Hematopoietic multipotent progenitor cell treated with erythropoietin and hydrocortisone succinate and interleukin-3 and kit ligand, for 8 days (in vitro differentiated cells): ENCODE results near the gene GCK.

Experiments
- DNase-seq: peaks from one replicate; pipeline ENCODE4 v3.0.0-alpha.2; 2015

Gene GCK

DNA sequence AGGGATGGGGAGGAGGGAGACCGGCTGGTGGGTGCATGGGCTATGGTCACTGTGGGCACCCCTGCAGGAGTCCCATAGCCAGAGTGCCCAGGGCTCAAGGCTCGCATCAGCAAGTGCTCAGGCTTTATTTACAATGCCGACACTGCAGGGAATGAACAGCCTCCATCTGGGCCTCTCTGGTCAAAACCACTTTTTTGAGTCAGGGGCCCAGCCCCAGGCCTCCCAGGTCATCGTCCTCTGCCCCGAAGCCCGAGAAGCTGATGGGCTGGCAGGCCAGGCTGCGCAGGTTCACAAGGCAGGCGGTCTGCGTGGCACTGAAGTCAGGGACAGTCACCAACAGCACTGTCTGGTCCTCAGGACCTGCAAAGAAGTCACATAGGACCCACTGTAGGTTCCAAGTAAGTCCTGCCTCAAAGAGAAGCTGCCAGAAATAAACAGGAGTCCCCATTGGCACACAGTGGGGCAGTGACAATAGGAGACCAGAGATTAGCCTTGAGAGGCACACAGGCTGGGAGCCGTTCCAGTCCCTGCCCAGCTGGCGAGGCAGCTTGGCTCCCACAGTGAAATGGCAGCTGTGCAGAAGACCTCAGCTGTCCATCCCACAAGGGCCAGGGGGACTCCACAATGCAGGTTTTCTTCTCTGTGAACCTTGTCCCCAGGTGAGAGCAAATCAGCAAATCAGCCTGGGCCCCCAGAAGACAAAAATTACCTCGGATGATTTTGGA lies 74.5 kb downstream of the GCK start:
- DNase-seq, result no peak

DNA sequence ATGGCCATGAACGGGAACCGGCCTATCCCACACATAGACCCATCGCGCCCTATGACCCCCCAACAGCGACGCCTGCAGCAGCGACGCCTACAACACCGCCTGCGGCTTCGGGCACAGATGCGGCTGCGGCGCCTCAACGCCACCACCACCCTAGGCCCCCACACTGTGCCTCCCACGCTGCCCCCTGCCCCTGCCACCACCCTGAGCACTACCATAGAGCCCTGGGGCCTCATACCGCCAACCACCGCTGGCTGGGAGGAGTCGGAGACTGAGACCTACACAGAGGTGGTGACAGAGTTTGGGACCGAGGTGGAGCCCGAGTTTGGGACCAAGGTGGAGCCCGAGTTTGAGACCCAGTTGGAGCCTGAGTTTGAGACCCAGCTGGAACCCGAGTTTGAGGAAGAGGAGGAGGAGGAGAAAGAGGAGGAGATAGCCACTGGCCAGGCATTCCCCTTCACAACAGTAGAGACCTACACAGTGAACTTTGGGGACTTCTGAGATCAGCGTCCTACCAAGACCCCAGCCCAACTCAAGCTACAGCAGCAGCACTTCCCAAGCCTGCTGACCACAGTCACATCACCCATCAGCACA lies 75.4 kb downstream of the GCK start:
- no peak for DNase-seq

DNA sequence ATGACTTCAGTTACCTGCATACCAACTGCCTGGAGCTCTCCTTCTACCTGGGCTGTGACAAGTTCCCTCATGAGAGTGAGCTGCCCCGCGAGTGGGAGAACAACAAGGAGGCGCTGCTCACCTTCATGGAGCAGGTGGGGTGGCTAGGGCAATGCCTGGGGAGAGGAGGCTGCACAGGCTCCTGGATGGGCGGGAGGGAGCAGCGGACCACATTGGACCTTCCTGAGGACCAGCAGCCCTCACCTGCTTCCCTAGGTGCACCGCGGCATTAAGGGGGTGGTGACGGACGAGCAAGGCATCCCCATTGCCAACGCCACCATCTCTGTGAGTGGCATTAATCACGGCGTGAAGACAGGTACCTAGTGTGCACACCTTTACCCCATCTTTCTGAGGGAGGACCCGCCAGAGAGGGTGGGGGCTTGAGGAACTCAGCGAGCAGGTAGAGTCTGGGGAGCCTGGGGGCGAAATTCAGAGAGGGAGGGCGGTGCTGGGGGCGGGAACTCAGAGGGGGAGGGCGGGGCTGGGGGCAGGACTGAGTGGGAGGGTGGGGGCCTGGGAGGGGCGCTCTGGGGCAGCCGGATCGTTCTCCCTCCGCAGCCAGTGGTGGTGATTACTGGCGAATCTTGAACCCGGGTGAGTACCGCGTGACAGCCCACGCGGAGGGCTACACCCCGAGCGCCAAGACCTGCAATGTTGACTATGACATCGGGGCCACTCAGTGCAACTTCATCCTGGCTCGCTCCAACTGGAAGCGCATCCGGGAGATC lies 76.1 kb downstream of the GCK start:
- no peak for DNase-seq

GRCh38 chr7:44112231-44112996 lies 76.8 kb downstream of the GCK start:
- DNase-seq, result no peak

DNA sequence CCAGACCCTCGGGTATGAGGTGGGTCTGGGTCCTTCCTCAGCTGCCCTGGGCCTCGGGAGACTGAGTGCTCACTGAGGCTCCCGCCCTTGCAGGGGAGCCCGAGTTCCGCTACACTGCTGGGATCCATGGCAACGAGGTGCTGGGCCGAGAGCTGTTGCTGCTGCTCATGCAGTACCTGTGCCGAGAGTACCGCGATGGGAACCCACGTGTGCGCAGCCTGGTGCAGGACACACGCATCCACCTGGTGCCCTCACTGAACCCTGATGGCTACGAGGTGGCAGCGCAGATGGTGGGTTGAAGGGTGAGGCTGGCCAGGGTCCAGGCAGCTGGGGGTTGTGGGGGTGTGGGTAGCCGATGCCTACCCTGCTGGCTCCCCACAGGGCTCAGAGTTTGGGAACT lies 77.5 kb downstream of the GCK start:
- DNase-seq, result no peak

- no peak for DNase-seq
Observed at GRCh38 chr7:44110719-44111635, 78.3 kb downstream of the GCK start.

GRCh38 chr7:44109991-44110390 lies 79.2 kb downstream of the GCK start:
- no peak for DNase-seq

DNA sequence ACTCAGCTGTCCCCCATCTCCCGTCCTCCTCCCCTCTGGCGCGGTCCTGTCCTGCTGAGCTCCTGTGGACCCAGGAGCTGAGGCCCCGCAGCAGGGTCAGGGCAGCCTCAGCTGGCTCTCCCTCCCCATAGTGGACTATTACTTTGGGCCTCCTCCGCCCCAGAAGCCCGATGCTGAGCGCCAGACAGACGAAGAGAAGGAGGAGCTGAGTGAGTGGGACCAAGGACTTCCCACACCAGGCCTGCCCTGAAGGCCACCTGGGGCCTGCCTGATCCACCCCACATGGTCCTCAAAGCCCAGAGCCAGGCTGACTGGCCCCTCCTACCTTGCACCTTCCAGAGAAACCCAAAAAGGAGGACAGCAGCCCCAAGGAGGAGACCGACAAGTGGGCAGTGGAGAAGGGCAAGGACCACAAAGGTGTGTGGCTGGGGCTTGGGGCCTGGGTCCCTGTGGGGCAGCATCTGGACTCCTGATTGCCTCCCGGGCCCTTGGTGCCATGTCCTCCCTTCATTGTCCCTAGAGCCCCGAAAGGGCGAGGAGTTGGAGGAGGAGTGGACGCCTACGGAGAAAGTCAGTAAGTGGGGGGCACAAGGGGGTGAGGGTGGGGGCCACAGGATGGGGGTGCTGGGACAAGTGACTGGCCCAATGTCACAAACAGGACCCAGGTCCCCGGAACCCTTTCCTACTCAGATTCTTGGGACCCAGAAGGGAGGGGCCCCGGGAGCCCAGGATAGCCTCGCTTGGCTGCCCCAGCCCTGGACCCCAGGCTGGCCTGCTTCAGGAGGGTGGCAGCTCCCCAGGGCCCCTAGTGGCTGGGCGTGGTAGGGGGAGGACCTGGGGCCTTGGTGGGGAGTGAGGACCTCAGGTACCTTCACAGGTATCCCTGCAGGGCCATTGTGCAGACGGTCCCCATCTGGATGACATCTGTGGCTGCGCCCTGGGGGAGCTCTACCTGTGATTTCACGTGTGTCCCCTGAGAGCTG lies 80.2 kb downstream of the GCK start:
- DNase-seq, result no peak

DNA sequence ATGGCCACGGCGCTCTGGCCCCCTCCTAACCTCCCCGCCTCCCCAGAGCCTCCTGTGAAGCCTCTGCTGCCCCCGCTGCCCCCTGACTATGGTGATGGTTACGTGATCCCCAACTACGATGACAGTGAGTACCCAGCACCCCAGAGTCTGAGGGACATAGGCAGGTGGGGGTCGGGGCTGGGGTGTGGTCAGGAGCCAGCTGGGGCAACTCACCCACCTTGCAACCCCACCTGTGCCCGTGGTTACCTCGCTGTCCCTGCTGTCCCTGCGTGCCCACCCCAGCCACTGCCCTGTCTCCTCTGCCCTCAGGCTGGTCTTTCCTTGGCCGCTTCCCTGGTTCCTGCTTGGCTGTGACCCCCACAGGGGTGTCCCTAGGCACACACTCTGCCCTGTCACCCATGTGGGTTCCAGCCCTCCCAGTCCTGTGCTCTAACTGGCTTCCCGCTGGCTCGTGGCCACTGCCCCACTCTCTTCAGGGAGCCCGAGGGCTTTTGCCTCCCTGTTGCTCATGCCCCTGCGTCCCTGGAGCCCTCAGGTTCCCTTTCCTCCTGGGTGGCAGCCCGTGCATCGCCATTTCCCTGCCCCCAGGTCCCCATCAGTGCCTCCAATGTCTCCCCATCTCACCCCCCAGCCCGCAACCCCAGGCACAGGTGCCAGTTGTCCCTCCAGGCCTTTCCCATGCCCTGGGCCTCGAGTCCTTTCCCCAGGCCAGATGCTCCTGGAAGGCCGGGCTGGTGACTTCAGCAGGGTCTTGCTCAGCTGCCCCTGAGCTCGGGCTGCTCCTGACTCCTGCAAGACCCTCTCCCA lies 81.1 kb downstream of the GCK start:
- no peak for DNase-seq

- DNase-seq, result no peak
Observed at GRCh38 chr7:44107116-44107960, 81.9 kb downstream of the GCK start.

- no peak for DNase-seq
Observed at GRCh38 chr7:44106311-44107065, 82.8 kb downstream of the GCK start.

DNA sequence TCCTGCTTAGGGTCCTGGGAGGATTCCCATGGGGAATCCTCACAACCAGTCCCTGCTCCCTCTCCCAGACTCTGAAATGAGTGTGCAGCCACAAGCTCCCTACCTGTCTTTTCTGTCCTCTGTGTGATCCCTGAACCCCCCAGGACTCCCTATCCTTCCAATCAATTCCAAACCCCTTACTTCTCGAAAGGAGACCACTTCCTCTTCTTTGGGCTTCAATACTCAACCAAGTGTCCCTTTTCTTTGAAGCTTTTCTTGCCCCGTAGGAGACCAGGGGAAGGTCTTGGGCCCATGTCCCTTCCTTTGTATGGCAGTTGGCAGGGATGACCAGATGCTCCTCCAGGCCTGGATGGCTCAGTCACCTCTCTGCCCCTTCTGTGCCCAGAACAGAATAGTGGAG lies 83.4 kb downstream of the GCK start:
- no peak for DNase-seq

DNA sequence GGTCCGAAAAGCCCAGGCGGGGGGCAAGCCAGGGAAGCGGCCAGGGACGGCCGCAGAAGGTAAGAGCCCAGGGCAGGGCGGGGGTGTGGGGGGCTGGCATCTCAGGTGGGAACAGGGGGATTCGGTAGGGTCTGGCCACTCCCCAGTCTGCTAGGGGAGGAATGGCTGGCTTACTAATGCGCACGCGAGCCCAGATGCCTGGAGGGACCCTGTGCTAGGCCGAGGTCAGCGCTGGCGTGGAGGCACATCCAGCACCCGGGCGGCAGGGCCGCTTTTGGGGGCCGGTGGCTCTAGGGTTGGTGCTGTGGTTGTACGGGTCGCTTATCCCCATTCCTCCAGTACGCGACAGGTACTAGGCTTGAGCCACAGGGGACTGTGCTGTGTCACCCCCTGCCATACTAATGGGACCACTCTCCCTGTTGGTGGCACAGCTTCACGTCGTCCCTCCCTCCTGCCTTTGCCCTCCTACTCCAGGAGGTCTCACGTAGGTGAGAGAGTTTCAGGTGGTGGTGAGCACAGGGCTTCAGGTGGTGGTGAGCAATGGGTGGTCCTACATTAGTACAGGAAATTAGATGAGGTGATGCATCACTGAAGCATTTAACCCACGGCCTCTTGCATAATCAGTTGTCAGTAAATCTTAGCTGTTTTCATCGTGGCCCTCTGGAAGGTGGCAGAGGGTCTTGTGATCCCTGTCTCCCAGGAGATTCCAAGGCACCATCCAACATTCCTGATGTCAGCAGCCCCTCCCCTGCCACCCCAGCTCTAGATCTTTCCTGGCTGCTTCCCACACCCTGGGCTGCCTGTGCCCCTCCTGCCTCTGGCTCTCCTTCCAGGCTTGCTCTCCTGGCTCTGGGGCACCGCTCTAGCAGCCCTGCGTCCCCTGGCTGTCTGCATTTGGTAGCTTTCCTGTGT lies 84.1 kb downstream of the GCK start:
- DNase-seq, result no peak

DNA sequence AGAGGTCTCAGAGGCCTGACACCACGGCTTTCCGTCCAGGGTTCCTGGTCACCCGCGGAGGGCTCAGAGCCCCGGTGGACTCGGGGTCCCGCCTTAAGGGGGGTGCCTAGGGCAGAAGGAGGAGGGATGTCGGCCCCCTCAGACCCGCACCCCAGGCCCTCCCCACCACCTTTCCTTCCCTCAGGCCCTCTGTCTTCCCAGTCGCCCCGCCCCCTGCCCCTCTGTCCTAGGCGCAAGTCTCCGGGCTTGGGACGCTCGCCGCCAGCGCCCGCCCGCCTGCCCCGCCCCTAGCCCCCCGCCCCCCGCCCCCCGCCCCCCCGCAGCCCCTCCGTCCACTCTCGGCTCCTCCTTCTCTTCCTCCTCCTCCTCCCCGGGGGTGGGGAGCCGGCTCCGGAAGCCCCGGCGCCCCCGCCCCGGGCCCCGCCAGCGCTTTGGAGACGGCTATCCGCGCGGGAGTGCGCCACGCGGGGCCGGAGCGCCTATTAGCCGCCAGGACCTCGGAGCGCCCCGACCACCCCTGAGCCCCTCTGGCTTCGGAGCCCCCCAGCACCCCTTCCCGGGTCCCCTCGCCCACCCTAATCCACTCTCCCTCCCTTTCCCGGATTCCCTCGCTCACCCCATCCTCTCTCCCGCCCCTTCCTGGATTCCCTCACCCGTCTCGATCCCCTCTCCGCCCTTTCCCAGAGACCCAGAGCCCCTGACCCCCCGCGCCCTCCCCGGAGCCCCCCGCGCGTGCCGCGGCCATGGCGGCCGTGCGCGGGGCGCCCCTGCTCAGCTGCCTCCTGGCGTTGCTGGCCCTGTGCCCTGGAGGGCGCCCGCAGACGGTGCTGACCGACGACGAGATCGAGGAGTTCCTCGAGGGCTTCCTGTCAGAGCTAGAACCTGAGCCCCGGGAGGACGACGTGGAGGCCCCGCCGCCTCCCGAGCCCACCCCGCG lies 85.0 kb downstream of the GCK start, which contains the start of gene AEBP1:
TSS of gene AEBP1 (plus strand) at position 423 of the 937 bp plus-strand sequence. CDS start at position 744, 321 bp downstream.
- DNase-seq, result no peak

DNA sequence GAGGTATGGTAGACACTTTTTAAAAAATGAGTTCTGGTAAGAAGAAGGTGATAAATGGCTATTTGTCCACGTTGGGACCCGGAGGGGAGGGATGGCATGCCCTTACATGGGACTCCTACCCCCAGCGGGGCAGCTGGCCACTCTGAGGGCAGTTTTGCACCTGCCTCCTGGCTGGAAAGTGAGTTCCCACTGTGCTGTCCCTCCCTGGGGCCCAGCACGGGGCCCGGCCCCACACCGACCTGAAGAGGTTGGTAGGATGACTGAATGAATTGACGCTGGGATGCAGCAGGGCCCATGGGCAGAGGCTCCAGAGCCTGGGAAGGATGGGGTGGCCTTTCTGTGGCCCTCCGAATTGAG lies 85.7 kb downstream of the GCK start:
- no peak for DNase-seq
